NCI-H1092 treated with DMSO at 0.1 percent for 48 hours (cell line): ENCODE results near the gene ZNF385A.

Source experiments
- DNase-seq: peaks from one replicate; lab custom pipeline; 2025; lab: John Stamatoyannopoulos, UW

ZNF385A gene, protein sequence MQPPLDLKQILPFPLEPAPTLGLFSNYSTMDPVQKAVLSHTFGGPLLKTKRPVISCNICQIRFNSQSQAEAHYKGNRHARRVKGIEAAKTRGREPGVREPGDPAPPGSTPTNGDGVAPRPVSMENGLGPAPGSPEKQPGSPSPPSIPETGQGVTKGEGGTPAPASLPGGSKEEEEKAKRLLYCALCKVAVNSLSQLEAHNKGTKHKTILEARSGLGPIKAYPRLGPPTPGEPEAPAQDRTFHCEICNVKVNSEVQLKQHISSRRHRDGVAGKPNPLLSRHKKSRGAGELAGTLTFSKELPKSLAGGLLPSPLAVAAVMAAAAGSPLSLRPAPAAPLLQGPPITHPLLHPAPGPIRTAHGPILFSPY

DNA sequence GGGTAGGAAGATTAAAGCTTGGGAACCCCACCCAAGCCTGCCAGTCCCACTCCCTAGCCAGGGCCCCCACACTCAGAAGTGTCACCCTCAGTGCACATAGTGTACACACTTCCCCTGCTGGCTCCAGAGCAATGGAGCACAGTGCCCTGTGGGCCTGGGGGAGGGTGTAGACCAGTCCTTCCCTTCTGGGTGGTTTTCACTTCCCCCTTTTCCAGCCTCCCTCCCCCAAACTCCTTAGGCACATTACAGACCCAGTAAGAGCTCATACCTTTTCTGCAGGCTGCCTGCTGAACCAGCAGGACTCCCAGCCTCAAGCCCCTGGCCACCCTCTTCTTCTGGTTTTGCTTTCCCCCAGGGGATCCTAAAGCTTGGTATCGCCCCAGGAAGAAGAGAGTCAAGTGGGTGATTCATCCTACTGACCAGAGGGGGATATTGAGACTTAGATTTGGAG is at the start of gene ZNF385A:
Gene ZNF385A, minus strand, starts transcription at position 143 of the 451 bp plus-strand sequence. CDS start 219 bp downstream, outside the sequence.
- no peak for DNase-seq

GRCh38 chr12:54432815-54433164 is 48.3 kb upstream of the ZNF385A start:
- no peak for DNase-seq

DNA sequence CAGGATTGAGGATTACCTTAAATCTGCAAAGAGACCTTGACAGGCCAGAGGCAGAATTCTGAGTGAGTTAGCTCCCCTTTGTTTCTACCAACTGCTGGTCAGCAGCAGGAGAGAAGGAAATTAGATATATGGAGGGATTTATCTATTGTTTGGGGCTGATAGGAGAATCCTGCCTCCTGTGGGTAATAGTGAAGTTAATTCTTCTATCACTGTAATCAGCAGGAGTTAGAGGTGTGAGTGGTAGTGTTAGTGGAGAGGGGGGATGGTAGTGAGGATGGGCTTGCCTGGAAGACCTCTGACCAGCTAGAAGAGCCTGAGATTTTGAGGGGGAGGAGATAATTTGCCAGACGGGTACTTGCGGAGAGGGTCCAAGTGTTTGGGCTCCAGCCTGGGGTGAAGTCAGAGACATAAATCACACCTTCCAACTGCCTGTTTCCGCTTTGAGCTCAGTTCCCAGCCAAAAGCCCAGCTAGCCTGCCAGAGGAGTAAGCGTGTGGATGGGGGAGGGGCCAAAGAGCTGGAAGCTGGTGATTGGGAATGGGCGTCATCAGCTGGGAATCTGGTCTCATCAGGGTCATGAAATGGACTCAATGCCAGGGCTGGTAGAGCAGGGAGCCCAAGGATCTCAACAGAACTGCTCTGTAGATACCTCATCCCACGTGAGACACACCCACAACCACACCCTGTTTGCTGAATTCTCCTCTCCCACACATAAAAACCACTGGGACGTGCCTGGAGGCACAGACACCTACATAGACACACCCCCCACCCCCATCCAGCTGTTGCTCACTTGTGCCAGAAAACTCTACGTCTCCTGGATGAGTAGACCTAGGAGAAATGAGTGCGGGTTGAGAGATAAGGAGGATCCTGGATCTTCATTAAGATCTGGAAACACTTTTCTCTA is 47.6 kb upstream of the ZNF385A start:
- DNase-seq = no peak

- no peak for DNase-seq
Measured at GRCh38 chr12:54430471-54431069, 46.0 kb upstream of the ZNF385A start.

DNA sequence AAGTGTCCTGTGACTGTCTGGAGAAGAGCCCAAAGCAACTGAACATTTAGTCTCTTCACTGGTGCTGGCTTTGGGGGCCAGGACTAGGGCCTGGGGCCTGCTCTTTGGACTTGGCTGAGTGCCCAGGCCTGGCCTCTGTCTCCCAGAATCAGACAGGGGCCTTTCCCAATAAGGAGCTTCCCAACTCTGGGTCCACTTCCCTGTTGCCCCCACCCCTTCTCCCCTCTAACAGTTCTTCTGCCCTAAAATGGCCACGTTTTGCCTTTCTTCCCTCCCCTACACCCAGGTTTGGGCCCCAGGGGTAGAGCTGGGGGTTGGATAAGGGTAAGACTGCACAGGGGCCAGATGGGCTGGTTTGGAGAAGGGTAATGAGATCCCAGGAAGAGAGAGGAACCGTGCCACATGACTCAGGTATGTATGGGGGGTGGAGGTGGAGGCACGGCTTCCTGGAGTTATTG is 44.5 kb upstream of the ZNF385A start:
- no peak for DNase-seq

DNA sequence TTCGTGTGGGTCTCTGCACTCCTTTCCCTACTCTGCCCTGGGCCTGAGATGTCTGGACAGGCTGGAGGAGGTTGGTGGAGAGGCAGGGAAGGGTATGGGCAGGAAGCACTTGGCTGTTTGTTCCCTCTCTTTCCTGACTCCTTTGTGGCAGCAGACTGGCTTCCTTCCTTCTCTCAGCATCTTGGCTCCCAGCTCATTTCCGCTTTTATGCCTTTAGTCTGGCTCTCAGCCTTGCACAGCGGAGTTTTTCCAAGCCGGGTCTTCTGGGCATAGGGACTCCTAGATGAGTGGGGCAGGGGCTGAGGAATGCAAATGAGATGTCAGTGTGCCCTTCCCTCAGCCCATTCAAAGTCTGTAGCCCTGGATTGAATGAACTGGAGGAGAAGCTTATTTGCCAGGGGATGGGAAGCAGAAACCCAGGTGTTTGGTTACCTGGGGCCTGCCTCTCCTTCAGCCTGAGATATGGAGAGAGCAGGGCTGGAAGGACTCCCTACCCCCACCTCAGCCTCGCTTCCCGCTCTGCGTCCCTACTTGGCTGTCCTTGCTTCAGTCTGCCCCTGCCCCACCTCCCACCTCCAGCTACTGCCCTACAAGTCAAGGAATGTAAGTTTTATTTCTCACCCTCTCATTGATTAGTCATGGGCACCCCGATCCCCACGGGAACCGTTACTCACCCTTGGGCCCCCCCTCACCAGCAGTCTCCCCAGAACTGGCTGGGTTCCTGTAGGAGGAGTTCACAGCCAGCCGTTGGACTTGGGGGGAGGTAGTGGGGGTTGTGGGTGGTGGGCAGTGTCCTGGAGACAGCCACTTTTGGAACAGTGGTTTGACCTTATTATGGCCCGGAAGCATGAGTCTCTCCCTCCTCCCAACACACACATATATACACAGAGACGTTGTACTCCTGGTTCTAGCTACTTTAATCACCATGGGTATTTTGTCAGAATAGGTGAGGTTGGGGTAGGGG is 43.8 kb upstream of the ZNF385A start:
- DNase-seq = no peak

GRCh38 chr12:54427106-54427505 is 42.6 kb upstream of the ZNF385A start:
- DNase-seq = no peak

GRCh38 chr12:54426690-54427089 is 42.2 kb upstream of the ZNF385A start:
- DNase-seq = no peak

- no peak for DNase-seq
Measured at GRCh38 chr12:54425702-54426101, 41.2 kb upstream of the ZNF385A start.

DNA sequence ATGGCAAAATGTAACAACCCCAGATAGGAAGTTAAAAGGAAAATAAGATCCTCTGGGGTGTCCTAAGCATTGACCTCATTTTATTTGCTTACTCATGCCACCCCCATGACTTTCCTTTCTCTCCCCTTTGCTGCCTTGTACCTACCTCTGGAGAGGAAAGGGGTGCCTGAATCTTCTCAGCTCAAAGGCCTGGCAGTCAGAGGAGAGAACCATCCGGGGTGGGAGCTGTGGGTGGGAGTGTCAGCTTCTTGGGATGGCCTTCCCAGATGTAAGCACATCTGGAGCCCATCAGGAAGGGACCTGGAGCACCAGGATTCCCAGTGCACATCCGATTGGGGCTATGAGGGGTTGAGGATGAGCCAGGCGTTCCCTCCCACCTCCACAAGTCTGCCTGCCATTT is 39.7 kb upstream of the ZNF385A start:
- DNase-seq = no peak

DNA sequence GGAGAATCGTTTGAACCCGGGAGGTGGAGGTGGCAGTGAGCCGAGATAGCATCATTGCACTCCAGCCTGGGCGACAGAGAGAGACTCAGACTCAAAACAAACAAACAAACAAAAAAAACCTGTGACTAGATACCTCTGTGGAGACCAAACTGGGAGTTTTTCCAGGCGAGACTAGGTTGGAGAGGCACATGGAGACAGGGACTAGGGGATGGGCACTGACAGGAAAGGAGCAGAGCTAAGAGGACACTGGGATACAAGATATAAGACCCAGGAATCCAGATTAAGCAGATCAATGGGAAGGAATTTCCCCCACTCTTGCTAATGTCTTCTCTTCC is 39.2 kb upstream of the ZNF385A start:
- DNase-seq = no peak

- DNase-seq = no peak
Measured at GRCh38 chr12:54421879-54422250, 37.3 kb upstream of the ZNF385A start.

DNA sequence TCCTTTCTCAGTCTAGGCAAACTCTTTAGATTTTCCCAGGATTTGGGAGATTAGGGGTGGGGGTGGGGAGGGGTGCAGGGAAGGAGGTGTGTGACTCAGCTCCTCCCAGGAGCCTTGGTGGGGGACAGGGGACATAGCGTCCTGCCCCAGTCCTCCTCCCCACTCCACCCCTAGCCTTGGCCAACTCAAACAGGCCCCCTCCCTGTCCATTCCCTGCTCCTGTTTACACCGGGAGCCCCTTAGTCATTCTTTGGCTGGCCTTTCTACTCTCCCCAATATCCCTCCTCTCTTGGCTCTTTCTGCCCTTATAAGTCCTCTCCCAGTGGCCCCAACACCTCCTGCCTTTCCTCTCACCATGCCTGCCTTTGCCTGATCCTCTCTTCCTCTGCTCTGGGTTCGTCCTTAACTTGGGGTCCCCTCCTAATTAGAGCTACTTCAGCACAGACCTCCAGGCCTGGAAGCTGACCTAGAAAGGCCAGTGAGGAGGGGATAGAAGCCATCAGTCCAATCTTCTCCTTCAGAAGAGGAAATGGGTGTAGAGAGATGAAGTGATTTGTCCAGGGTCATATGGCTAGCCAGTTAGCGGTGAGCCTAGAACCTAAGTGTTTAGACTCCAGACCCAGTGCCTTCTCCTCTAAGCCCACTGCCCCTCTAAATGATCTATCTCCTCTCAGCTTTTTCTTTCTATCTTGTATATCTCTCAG is 36.8 kb upstream of the ZNF385A start:
- DNase-seq = no peak

DNA sequence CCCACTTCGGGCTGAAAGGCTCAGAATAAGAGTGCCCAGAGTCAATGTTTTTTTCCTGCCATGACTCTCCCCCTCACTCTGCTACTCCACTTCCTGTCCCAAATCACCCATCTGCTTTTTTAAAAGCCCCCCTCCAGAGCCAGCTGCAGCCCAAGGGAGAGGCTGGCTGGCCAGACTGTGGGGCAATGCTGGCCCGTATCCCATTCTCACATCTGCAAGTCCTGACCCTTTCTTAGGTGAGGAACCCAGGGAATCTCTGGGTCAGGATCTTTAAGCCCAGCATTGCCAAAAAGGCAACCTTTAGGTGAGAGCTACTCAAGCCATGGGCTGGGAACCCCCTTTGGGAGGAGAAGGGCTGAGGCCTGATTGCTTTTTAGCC is 36.2 kb upstream of the ZNF385A start:
- no peak for DNase-seq

GRCh38 chr12:54419088-54419887 is 34.8 kb upstream of the ZNF385A start, which contains the start of gene ITGA5:
Gene ITGA5, minus strand, starts transcription at chr12:54419266. Its CDS starts 68 bp downstream, at chr12:54419198.
- no peak for DNase-seq

- DNase-seq = no peak
Measured at GRCh38 chr12:54418441-54419087, 34.0 kb upstream of the ZNF385A start.

DNA sequence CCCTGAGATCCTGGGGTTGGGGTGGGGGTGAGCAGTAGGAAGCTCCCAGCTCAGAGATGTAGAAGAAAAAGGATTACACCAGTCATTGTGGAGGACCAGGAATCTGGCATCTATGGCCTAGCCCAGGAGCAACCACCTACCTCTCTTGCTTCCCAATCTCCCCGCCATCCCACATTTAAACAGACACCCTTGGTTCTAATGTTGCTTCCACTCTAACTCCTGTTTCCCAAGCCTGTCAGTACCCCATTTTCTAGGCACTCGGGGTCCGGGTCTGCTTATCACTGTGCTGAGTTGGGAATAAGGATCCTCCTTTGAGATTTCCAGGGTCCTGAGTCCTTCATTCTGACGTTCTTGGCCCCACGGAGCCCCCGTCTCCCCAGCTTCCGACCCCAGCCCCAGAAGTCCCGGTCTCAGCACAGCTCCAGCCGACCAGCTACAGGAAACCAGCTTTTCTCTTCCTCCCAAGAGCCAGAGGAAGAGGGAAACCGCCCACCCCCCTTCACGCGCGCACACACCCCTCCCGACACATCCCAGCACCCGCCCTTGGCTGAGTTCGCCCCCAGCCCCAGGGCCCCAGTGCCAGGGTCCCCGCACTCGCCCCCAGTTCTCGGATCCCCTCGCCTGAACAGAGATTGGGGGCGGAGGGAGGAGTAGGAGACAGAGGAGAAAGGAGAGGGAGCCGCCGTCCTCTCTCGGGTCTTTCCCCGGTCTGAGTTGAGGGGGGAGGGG is 33.3 kb upstream of the ZNF385A start:
- DNase-seq = no peak

GRCh38 chr12:54416687-54417603 is 32.4 kb upstream of the ZNF385A start:
- DNase-seq = no peak
